Fibroblast of lung (primary cell): ENCODE data around the gene CD300LB. TPM values are rescaled to one million over a fixed set of nuclear protein-coding genes. Genes with fewer than 3 reads are reported as not detected.

Experiments used
- DNase-seq, 2 donors: peaks; one replicate each; pipeline versions ENCODE4 v3.0.0 to v3.0.0-alpha.2; 2010; ENCODE audit warnings: low read depth in 2 of 2
- H2AFZ ChIP-seq: 2 replicates; pipeline ENCODE4 v1.5.1; 2012; ENCODE audit warnings: low read length, control low read depth, inconsistent platforms
- H3K27ac ChIP-seq: 2 replicates; pipeline ENCODE4 v1.5.1; 2011; ENCODE audit warnings: low read length, control low read depth; ENCODE audit not compliant: insufficient read depth
- H3K27me3 ChIP-seq: 2 replicates; pipeline ENCODE4 v1.5.1; 2011; ENCODE audit warnings: mild to moderate bottlenecking, low read length; ENCODE audit not compliant: control insufficient read depth, insufficient read depth
- H3K36me3 ChIP-seq: 2 replicates; pipeline ENCODE4 v1.5.1; 2011; ENCODE audit warnings: low read length; ENCODE audit not compliant: control insufficient read depth, insufficient read depth
- H3K4me1 ChIP-seq: 2 replicates; pipeline ENCODE4 v1.5.1; 2011; ENCODE audit warnings: low read length; ENCODE audit not compliant: control insufficient read depth, insufficient read depth; ENCODE audit errors: extremely low read depth
- H3K4me2 ChIP-seq: 2 replicates; pipeline ENCODE4 v1.5.1; 2011; ENCODE audit warnings: low read length, control low read depth; ENCODE audit not compliant: insufficient read depth; ENCODE audit errors: extremely low read depth
- H3K4me3 ChIP-seq, 4 experiments: fragments of 200-600 bp in 1 of 4; sonication (generic) in 1 of 4; replicated peaks in 1 of 4; 2 replicates each; pipeline ENCODE4 v1.5.1; 2011 to 2016; ENCODE audit warnings: low read length in 4 of 4, low read depth in 3 of 4, mild to moderate bottlenecking in 3 of 4, control low read depth in 2 of 4, inconsistent platforms in 1 of 4, mixed read lengths in 1 of 4; ENCODE audit not compliant: insufficient read depth in 1 of 4; ENCODE audit errors: control extremely low read depth in 1 of 4
- H3K79me2 ChIP-seq: 2 replicates; pipeline ENCODE4 v1.5.1; 2012; ENCODE audit warnings: mild to moderate bottlenecking, low read length, inconsistent platforms; ENCODE audit not compliant: control insufficient read depth, insufficient read depth
- H3K9ac ChIP-seq: 2 replicates; pipeline ENCODE4 v1.5.1; 2011; ENCODE audit warnings: mild to moderate bottlenecking, low read length, control low read depth; ENCODE audit not compliant: insufficient read depth
- H3K9me3 ChIP-seq: 2 replicates; pipeline ENCODE4 v1.5.1; 2012; ENCODE audit warnings: low read depth, low read length; ENCODE audit not compliant: control insufficient read depth, insufficient read depth
- H4K20me1 ChIP-seq: 2 replicates; pipeline ENCODE4 v1.5.1; 2011; ENCODE audit warnings: low read length; ENCODE audit not compliant: control insufficient read depth, insufficient read depth; ENCODE audit errors: extremely low read depth
- EZH2 ChIP-seq: IDR thresholded peaks from 2 replicates; pipeline ENCODE4 v1.5.1; 2012; ENCODE audit warnings: low read length, control low read depth, mild to moderate bottlenecking; ENCODE audit errors: missing control alignments
- polyA plus RNA-seq, 2 donors: library from polyadenylated mRNA; depleted of rRNA in 1 of 2; stranded (reverse) in 1 of 2; unstranded in 1 of 2; fragments of >200 nt; gene quantifications; 2 replicates each; pipeline ENCODE4 v1.2.1, GENCODE V29; 2011 to 2012; ENCODE audit warnings: missing spikeins in 1 of 2
- total RNA-seq: library from RNA; depleted of rRNA; stranded (reverse); fragments of >200 nt; gene quantifications from 2 replicates; pipeline ENCODE4 v1.2.1, GENCODE V29; 2014
- TF ChIP-seq, protein P1 (sequence below), 2 donors: IDR thresholded peaks in 1 of 2; conservative IDR thresholded peaks in 1 of 2; 1 replicate in 1 of 2; 2 replicates in 1 of 2; pipeline ENCODE4 v1.5.1; 2011 to 2012; ENCODE audit warnings: low read length in 2 of 2, control low read depth in 1 of 2, inconsistent platforms in 1 of 2, low read depth in 1 of 2, mild to moderate bottlenecking in 1 of 2

The CD300LB gene
- total and polyA plus RNA-seq, 2 donors (not counting 1 experiment from before 2014, with no cell fraction given) = not detected

DNA sequence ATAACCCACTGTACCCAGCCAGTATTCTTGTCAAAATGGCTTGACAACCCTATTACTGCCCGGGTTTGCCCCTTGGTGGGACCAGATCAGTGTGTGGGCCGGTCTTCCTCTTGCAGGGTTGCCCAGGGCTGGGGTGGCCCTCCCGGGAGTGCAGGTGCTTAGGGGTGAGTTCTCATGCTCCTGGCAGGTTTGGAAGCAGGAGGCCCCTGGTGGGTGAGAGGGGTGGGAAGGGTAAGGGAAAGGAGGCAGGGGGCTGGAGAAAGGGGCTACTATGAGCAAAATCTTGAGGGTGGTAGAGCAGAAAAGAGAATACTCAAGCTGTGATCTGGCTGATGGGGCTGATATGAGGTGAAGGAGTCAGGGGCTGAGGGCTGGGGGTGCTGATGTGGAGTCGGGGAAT, 58.4 kb downstream of the CD300LB start:
- no peaks in the 10 kb centered on the region for H3K9me3 ChIP-seq
- H3K36me3 ChIP-seq = no peaks in the 10 kb centered on the region
- H3K27ac ChIP-seq = no peak overlapping the region
- H3K79me2 ChIP-seq = no peaks in the 10 kb centered on the region
- H4K20me1 ChIP-seq = no peaks in the 10 kb centered on the region
- H3K9ac ChIP-seq = no peak overlapping the region
- no peaks in the 10 kb centered on the region for H3K27me3 ChIP-seq
- H2AFZ ChIP-seq = no peak overlapping the region
- H3K4me3 ChIP-seq = no peak overlapping the region
- DNase-seq = no peak
- no peaks in the 10 kb centered on the region for H3K4me1 ChIP-seq
- no peak overlapping the region for H3K4me2 ChIP-seq
- TF ChIP-seq, protein P1, sequence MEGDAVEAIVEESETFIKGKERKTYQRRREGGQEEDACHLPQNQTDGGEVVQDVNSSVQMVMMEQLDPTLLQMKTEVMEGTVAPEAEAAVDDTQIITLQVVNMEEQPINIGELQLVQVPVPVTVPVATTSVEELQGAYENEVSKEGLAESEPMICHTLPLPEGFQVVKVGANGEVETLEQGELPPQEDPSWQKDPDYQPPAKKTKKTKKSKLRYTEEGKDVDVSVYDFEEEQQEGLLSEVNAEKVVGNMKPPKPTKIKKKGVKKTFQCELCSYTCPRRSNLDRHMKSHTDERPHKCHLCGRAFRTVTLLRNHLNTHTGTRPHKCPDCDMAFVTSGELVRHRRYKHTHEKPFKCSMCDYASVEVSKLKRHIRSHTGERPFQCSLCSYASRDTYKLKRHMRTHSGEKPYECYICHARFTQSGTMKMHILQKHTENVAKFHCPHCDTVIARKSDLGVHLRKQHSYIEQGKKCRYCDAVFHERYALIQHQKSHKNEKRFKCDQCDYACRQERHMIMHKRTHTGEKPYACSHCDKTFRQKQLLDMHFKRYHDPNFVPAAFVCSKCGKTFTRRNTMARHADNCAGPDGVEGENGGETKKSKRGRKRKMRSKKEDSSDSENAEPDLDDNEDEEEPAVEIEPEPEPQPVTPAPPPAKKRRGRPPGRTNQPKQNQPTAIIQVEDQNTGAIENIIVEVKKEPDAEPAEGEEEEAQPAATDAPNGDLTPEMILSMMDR (conservative IDR thresholded peaks at IDR 0.05 in 1 of 2, IDR thresholded peaks at IDR 0.05 in 1 of 2; ENCODE audit: low read depth in 1 of 2, low read length in 2 of 2) = no peak
- TF ChIP-seq EZH2 = no peak

DNA sequence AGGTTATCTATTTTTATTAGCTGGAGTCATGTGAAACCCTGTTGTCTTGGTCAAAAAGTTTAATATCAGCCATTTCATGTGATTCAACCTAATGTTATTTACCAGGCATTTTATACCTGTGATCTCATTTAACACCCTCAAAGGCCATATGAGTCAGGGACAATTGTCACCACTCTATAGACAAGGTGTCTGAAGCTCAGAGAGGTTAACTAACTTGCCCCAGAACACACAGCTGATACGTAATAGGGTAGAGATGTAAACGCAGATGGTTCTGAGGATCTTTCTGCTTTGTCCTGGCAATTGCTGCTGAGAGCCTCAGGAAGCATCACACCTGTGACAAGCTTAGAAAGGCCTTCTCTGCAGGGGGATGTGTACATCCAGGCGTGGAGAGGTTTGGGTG, 59.9 kb downstream of the CD300LB start:
- no peaks in the 10 kb centered on the region for H3K27me3 ChIP-seq
- no peak overlapping the region for H3K4me3 ChIP-seq
- H3K79me2 ChIP-seq = no peaks in the 10 kb centered on the region
- H3K9ac ChIP-seq = no peak overlapping the region
- no peak overlapping the region for H3K27ac ChIP-seq
- no peaks in the 10 kb centered on the region for H4K20me1 ChIP-seq
- no peak for DNase-seq
- no peaks in the 10 kb centered on the region for H3K4me1 ChIP-seq
- H2AFZ ChIP-seq = no peak overlapping the region
- H3K36me3 ChIP-seq = no peaks in the 10 kb centered on the region
- no peak overlapping the region for H3K4me2 ChIP-seq
- H3K9me3 ChIP-seq = no peaks in the 10 kb centered on the region
- no peak for TF ChIP-seq EZH2
- TF ChIP-seq, protein P1 (conservative IDR thresholded peaks at IDR 0.05 in 1 of 2, IDR thresholded peaks at IDR 0.05 in 1 of 2; ENCODE audit: low read depth in 1 of 2, low read length in 2 of 2) = no peak

Other genes with a start within 250 kb of the CD300LB start
- under 0.01 TPM in 1 of 2 replicates, not detected in the other for gene KIF19, start 205.2 kb downstream of the CD300LB start, total RNA-seq
- gene KIF19, start 205.2 kb downstream of the CD300LB start, polyA plus RNA-seq = not detected in 2 replicates
- gene BTBD17, start 169.6 kb downstream of the CD300LB start, total RNA-seq = under 0.01 TPM in 1 of 2 replicates, not detected in the other
- gene BTBD17, start 169.6 kb downstream of the CD300LB start, polyA plus RNA-seq = not detected in 2 replicates
- not detected in 2 replicates for gene GPR142, start 164.0 kb downstream of the CD300LB start, total RNA-seq
- gene GPR142, start 164.0 kb downstream of the CD300LB start, polyA plus RNA-seq = not detected in 2 replicates
- gene GPRC5C, start 99.4 kb downstream of the CD300LB start, total RNA-seq = 1.5 and 14.6 TPM in 2 replicates
- gene GPRC5C, start 99.4 kb downstream of the CD300LB start, polyA plus RNA-seq = 0.11 and 0.50 TPM in 2 replicates
- gene CD300A, start 64.8 kb downstream of the CD300LB start, total RNA-seq = not detected in 2 replicates
- gene CD300A, start 64.8 kb downstream of the CD300LB start, polyA plus RNA-seq = not detected in 2 replicates
- gene CD300C, start 14.6 kb upstream of the CD300LB start, total RNA-seq = not detected in 2 replicates
- not detected in 2 replicates for gene CD300C, start 14.6 kb upstream of the CD300LB start, polyA plus RNA-seq
- not detected in 2 replicates for gene CD300H, start 36.0 kb upstream of the CD300LB start, total RNA-seq
- gene CD300H, start 36.0 kb upstream of the CD300LB start, polyA plus RNA-seq = not detected in 2 replicates
- not detected in 2 replicates for gene CD300LD, start 60.8 kb upstream of the CD300LB start, total RNA-seq
- not detected in 2 replicates for gene CD300LD, start 60.8 kb upstream of the CD300LB start, polyA plus RNA-seq
- not detected in 2 replicates for gene CD300E, start 92.3 kb upstream of the CD300LB start, total RNA-seq
- not detected in 2 replicates for gene CD300E, start 92.3 kb upstream of the CD300LB start, polyA plus RNA-seq
- not detected in 2 replicates for gene CD300LF, start 181.4 kb upstream of the CD300LB start, total RNA-seq
- not detected in 2 replicates for gene CD300LF, start 181.4 kb upstream of the CD300LB start, polyA plus RNA-seq
- 0.26 and 0.66 TPM in 2 replicates for gene RAB37, start 205.8 kb upstream of the CD300LB start, total RNA-seq
- 0.08 and 0.65 TPM in 2 replicates for gene RAB37, start 205.8 kb upstream of the CD300LB start, polyA plus RNA-seq
- gene NHERF1, start 217.2 kb upstream of the CD300LB start, total RNA-seq = 7.2 and 10.2 TPM in 2 replicates
- 13.9 and 29.7 TPM in 2 replicates for gene NHERF1, start 217.2 kb upstream of the CD300LB start, polyA plus RNA-seq
- 29.0 and 39.6 TPM in 2 replicates for gene NAT9, start 244.9 kb upstream of the CD300LB start, total RNA-seq
- 21.2 and 34.7 TPM in 2 replicates for gene NAT9, start 244.9 kb upstream of the CD300LB start, polyA plus RNA-seq